ENCODE measurements around the gene PTGES3L.

PTGES3L gene

GRCh38 chr17:42918902-42919521 is 60.9 kb downstream of the PTGES3L start:
- no peak for DNase-seq

All from bone marrow (tissue), 2 donors.